ENCODE measurements around the gene SNTG2.

DNA sequence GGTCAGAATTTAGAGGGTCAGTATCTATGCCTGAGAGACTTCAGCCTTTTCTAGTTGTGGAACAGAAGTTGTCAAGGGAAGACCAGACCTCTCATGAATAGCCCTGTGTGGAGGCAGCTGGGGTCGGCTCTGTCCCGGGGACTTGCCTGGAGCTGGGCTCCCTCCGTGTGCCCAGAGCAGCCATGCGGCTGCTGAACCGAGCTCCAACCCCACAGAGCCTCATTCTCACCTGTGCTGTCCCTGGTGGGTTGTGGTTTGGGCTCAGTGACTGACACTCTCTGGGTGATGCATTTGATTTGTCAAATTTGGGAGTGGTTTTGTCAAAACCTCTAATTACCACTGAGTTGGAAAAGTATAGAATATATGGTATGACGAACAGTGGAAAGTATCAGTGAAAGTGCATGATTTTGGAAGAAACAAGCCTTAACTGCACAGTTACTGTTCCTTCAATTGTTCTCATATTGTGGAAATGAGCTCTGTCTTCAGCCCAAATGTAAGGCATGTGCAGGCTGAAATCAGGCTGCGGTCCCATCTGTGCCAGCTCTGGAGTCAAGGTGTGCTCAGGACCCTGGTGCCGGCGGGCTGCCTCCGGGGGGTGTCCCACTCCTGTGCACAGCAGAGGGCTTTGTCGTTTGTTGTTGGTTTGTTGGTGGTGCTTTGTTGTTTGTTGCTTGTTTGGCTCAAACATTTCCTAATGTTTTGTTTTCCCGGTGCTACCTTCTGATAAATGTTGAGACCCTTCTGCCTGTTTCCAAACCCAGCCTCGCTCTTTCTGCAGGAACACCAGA, 200.3 kb downstream of the SNTG2 start:
- no peak for TF ChIP-seq POLR2AphosphoS5 (IDR thresholded peaks at IDR 0.05; ENCODE audit: low read depth, low read length)
- no peak for TF ChIP-seq POLR2A (IDR thresholded peaks at IDR 0.05; ENCODE audit: low read depth, low read length)
